Measurements from ENCODE around the gene B3GLCT.
"Not testable (repeated sequence)": the region's sequence is repeated elsewhere in the genome, so short reads cannot be mapped to it uniquely, and the experiment has no call there.

The B3GLCT gene

GRCh38 chr13:31286930-31287329, 87.2 kb downstream of the B3GLCT start:
- no peak for DNase-seq

- DNase-seq: no peak
Measured at GRCh38 chr13:31301119-31301518, 101.3 kb downstream of the B3GLCT start.

GRCh38 chr13:31310356-31310755, 110.6 kb downstream of the B3GLCT start:
- DNase-seq: no peak

GRCh38 chr13:31310786-31311185, 111.0 kb downstream of the B3GLCT start:
- DNase-seq: no peak

GRCh38 chr13:31311921-31312320, 112.1 kb downstream of the B3GLCT start:
- DNase-seq: no peak

GRCh38 chr13:31314961-31315360, 115.2 kb downstream of the B3GLCT start:
- DNase-seq: no peak

GRCh38 chr13:31320946-31321345, 121.2 kb downstream of the B3GLCT start:
- DNase-seq: no peak

GRCh38 chr13:31321457-31321856, 121.7 kb downstream of the B3GLCT start:
- DNase-seq: no peak

GRCh38 chr13:31322026-31322425, 122.3 kb downstream of the B3GLCT start:
- DNase-seq: no peak

GRCh38 chr13:31322702-31323405, 123.1 kb downstream of the B3GLCT start:
- no peak for DNase-seq

- no peak for DNase-seq
Measured at GRCh38 chr13:31327182-31327860, 127.5 kb downstream of the B3GLCT start.

- no peak for DNase-seq
Measured at GRCh38 chr13:31328549-31329235, 128.9 kb downstream of the B3GLCT start.

GRCh38 chr13:31330236-31330635, 130.5 kb downstream of the B3GLCT start:
- DNase-seq: no peak

GRCh38 chr13:31331068-31331467, 131.3 kb downstream of the B3GLCT start:
- no peak for DNase-seq

GRCh38 chr13:31334547-31334946, 134.8 kb downstream of the B3GLCT start:
- no peak for DNase-seq

- DNase-seq: no peak
Measured at GRCh38 chr13:31334994-31335557, 135.3 kb downstream of the B3GLCT start.

GRCh38 chr13:31339616-31340015, 139.8 kb downstream of the B3GLCT start:
- DNase-seq: not testable (repeated sequence)

- not testable (repeated sequence) for DNase-seq
Measured at GRCh38 chr13:31340848-31341247, 141.1 kb downstream of the B3GLCT start.

- no peak for DNase-seq
Measured at GRCh38 chr13:31346891-31347290, 147.1 kb downstream of the B3GLCT start.

GRCh38 chr13:31349156-31349555, 149.4 kb downstream of the B3GLCT start:
- DNase-seq: no peak

- no peak for DNase-seq
Measured at GRCh38 chr13:31350560-31350959, 150.8 kb downstream of the B3GLCT start.

- DNase-seq: no peak
Measured at GRCh38 chr13:31351376-31351775, 151.6 kb downstream of the B3GLCT start.

GRCh38 chr13:31352467-31352866, 152.7 kb downstream of the B3GLCT start:
- DNase-seq: no peak

- no peak for DNase-seq
Measured at GRCh38 chr13:31355001-31355400, 155.2 kb downstream of the B3GLCT start.
